Colonic mucosa (tissue), 4 donors: Measurements from ENCODE around the gene TOMM7. TPM values are rescaled to one million over a fixed set of nuclear protein-coding genes. Genes with fewer than 3 reads are reported as not detected.

Experiments
- DNase-seq: peaks from one replicate; pipeline ENCODE4 v3.0.0-alpha.2; 2020
- H3K27ac ChIP-seq: fragments of 200-600 bp; one replicate; pipeline ENCODE4 v1.8.0; 2021
- H3K27me3 ChIP-seq: fragments of 200-600 bp; one replicate; pipeline ENCODE4 v1.8.0; 2021
- H3K36me3 ChIP-seq: fragments of 200-600 bp; one replicate; pipeline ENCODE4 v1.8.0; 2021
- H3K4me1 ChIP-seq: fragments of 200-600 bp; one replicate; pipeline ENCODE4 v1.8.0; 2021; ENCODE audit warnings: mild to moderate bottlenecking
- H3K4me3 ChIP-seq: fragments of 200-600 bp; one replicate; pipeline ENCODE4 v1.8.0; 2021
- H3K9ac ChIP-seq, 2 donors: one replicate each; pipeline ENCODE4 v1.7.0; 2013; ENCODE audit warnings: control low read depth in 2 of 2, low read depth in 2 of 2, low read length in 2 of 2
- H3K9me3 ChIP-seq: fragments of 200-600 bp; one replicate; pipeline ENCODE4 v1.8.0; 2021
- intact Hi-C: fragments of 100-400 bp; cut with DNase I; formaldehyde crosslinking; loops from one replicate; pipeline ENCODE4 v1.14.1; 2022
- total RNA-seq, 2 donors: library from RNA; stranded (reverse); fragmentation: NEBNext Ultra II Directional in 1 of 2; extraction: Animal tissue kit (Norgen Biotek cat#: 25700) in 1 of 2; gene quantifications; one replicate each; pipeline ENCODE4 v1.2.1, GENCODE V29; 2021
- TF ChIP-seq, protein P1 (sequence below): fragments of 200-600 bp; IDR thresholded peaks from one replicate; pipeline ENCODE4 v1.8.0; 2022; ENCODE audit warnings: antibody characterized with exemption, mild to moderate bottlenecking
- donor health status: healthy.
- donor health status: DM: no; HTN: no; CAD: no.
- donor health status: DM: no; HTN: no; CAD: no.

Gene TOMM7
- total RNA-seq, 2 donors from 2014 or later, result 235 to 288 TPM

DNA sequence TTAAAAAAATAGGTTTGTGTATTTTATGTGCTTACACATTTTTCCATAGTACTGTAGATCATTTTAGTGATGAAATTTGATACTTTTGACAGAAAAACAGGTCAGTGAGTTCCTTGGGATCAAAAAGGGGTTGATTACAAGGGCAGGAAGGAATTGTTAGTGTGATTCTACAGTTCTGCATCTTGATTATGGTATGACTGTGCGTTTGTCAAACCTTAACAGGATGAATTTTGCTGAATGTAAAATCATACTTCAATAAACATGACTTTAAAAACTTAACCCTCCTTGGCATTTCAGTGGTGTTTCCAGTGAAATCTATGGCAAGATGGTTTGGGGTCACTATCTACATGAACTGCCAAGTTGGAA lies 35.6 kb upstream of the TOMM7 start:
- Histone ChIP-seq H3K36me3 (no peaks in the 10 kb centered on the region), H3K4me3 (no peak overlapping the region), H3K9me3 (no peaks in the 10 kb centered on the region), H3K9ac (no peak overlapping the region), H3K27ac (peak overlapping the region; percentile 38), H3K4me1 (peaks cover 3% of the 10 kb centered on the region), H3K27me3 (no peaks in the 10 kb centered on the region)
- TF ChIP-seq, protein P1, sequence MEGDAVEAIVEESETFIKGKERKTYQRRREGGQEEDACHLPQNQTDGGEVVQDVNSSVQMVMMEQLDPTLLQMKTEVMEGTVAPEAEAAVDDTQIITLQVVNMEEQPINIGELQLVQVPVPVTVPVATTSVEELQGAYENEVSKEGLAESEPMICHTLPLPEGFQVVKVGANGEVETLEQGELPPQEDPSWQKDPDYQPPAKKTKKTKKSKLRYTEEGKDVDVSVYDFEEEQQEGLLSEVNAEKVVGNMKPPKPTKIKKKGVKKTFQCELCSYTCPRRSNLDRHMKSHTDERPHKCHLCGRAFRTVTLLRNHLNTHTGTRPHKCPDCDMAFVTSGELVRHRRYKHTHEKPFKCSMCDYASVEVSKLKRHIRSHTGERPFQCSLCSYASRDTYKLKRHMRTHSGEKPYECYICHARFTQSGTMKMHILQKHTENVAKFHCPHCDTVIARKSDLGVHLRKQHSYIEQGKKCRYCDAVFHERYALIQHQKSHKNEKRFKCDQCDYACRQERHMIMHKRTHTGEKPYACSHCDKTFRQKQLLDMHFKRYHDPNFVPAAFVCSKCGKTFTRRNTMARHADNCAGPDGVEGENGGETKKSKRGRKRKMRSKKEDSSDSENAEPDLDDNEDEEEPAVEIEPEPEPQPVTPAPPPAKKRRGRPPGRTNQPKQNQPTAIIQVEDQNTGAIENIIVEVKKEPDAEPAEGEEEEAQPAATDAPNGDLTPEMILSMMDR, result no peak
- no peak for DNase-seq
- intact Hi-C loops, result loop anchor here (10.0 kb wide), 1 partner anchor 197 kb away; no protein-coding TSS in a partner anchor

DNA sequence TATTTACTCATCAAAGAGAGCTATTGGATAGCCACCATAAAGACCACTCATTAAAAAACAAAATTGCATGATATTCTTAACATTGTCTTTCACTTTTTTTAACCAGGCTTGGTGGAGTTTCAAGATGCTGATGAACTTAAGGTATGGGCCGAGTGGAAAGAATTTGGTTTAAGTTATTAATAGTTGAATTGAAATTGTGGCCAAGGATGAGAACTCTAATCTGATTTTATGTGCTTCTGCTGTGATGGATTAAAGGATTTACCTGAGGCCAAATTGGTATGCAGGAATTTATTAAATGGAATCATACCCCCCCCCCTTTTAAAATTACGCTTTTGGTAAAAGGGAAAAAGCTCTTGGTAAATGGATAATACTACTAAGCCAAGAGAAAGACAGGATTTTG lies 33.8 kb upstream of the TOMM7 start:
- Histone ChIP-seq H3K27me3 (no peaks in the 10 kb centered on the region), H3K27ac (peak overlapping the region; percentile 85), H3K36me3 (no peaks in the 10 kb centered on the region), H3K9ac (no peak overlapping the region), H3K4me1 (peaks cover 3% of the 10 kb centered on the region), H3K9me3 (no peaks in the 10 kb centered on the region), H3K4me3 (no peak overlapping the region)
- DNase-seq, result no peak
- intact Hi-C loops, result loop anchor here (10.0 kb wide), 1 partner anchor 198 kb away; no protein-coding TSS in a partner anchor
- TF ChIP-seq, protein P1, result no peak

DNA sequence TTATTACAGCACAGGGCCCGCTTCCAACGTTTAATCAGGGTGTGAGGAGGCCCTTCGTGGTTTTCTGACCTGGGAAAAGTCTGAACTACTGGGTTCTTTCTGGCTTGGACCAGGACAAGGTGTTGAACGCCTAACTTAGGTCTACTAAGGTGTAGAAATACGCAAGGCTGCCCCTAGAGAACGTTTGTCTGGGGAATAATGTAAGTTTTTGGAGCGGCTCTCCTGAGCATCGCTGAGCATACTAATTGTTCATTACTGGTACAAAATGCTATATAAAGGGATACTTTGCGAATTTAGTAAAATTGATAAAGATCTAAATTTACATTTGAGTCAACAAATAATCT lies 32.4 kb upstream of the TOMM7 start:
- DNase-seq, result no peak
- intact Hi-C loops, result loop anchor here (10.0 kb wide), 1 partner anchor 200 kb away; no protein-coding TSS in a partner anchor
- TF ChIP-seq, protein P1, result no peak
- Histone ChIP-seq H3K27ac (peak overlapping the region; percentile 85), H3K36me3 (no peaks in the 10 kb centered on the region), H3K27me3 (no peaks in the 10 kb centered on the region), H3K9ac (peak overlapping the region; percentile 52 to 76), H3K4me1 (peaks cover 3% of the 10 kb centered on the region), H3K9me3 (no peaks in the 10 kb centered on the region), H3K4me3 (peak overlapping the region; percentile 68)

DNA sequence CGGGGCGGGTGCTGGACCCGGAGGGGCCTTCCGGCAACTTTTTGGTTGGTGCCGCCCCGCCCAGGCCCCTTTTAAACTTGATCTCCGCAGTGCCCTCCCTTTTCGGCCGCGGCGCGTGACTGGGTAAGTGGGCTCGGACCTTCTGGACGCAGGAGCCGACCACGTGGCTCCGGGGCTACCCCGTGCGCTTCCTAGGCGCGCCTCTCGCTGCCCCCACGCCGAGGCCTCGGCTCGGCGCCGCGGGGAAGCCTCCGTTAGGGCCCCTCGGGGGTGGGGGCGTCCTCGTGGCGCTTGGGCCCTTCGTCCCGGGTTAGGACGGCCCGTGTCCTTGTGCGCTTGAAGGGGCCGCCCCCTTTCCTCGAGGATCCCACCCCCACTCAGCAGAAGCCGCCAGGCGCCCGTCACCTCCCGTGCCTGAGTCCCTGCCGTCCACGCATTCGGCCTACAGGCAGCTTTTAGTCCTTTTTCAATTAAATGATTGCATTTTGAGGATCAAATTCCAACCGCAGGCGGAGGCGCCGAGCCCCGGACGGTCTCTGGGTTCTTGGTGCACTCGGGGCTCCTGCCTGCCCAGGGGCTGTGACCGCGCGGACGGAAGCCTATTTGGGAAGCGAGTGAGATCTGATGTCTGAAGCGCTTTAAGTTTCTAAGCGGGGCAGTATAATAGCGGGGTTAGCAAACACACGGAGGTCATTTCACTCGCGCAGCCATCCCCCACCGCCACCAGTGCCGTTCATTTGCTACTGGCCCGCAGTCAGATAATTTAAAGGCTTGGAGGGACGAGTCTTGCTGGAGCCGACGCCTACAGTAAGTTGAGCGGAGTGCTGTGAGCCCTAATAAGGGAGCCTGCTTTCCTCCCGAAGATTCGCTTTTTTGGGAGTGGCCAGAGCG lies 31.8 kb upstream of the TOMM7 start:
- Histone ChIP-seq H3K27ac (peak overlapping the region; percentile 85), H3K4me3 (peak overlapping the region; percentile 68), H3K27me3 (no peaks in the 10 kb centered on the region), H3K4me1 (peaks cover 3% of the 10 kb centered on the region), H3K9me3 (no peaks in the 10 kb centered on the region), H3K9ac (peak overlapping the region; percentile 52 to 76), H3K36me3 (no peaks in the 10 kb centered on the region)
- TF ChIP-seq, protein P1, result peak; percentile 81
- peak; percentile 82 for DNase-seq
- intact Hi-C loops, result loop anchor here (10.0 kb wide), 1 partner anchor 200 kb away; no protein-coding TSS in a partner anchor

DNA sequence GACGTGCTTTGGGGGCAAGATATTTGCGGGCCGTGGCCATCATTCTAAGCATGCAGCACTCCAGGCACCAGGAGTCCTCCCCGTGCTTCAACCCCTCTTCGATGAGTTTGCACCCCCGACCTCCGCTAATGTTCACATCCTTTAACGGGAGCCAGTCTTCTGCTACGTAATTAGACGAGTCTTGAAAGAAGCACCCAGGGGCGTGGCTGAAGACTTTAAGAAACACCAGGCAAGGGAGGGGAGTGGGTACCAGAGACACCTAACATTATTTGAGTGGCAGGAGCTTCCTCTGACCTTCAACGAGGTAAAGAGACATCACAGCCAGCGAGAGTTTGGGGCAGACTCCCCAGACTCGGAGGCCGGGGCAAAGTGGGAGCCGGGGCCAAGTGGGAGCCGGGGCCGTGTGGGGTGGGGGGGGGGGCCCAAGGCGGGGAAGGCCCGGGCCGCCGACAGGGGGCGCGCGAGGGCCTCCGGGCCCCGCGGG lies 31.1 kb upstream of the TOMM7 start:
- Histone ChIP-seq H3K9ac (no peak overlapping the region), H3K9me3 (no peaks in the 10 kb centered on the region), H3K27me3 (no peaks in the 10 kb centered on the region), H3K27ac (peak overlapping the region; percentile 85), H3K4me1 (peaks cover 3% of the 10 kb centered on the region), H3K4me3 (peak overlapping the region; percentile 68), H3K36me3 (no peaks in the 10 kb centered on the region)
- peak; percentile 30 for DNase-seq
- TF ChIP-seq, protein P1, result no peak
- intact Hi-C loops, result loop anchor here (10.0 kb wide), 1 partner anchor 201 kb away; no protein-coding TSS in a partner anchor
